GM20000 (cell line): ENCODE data around the gene FDXR.
"Not testable (repeated sequence)": the region's sequence is repeated elsewhere in the genome, so short reads cannot be mapped to it uniquely, and the experiment has no call there.

Experiments used
- DNase-seq: peaks from one replicate; pipeline ENCODE4 v3.0.0; 2012; ENCODE audit warnings: low spot score
- CTCF ChIP-seq: IDR thresholded peaks from 2 replicates; pipeline ENCODE4 v1.5.1; 2012; ENCODE audit warnings: mild to moderate bottlenecking, control low read depth; ENCODE audit errors: extremely low read depth, missing control alignments

The FDXR gene

GRCh38 chr17:74919440-74920305, 46.9 kb upstream of the FDXR start:
- DNase-seq: peak; percentile 76

GRCh38 chr17:74918906-74919305, 46.1 kb upstream of the FDXR start:
- no peak for DNase-seq
- no peak for TF ChIP-seq CTCF

More at GRCh38 chr17:74919440-74920305, 46.9 kb upstream of the FDXR start:
- peak; percentile 36 for TF ChIP-seq CTCF

- no peak for DNase-seq
- TF ChIP-seq CTCF: no peak
These were observed 44.6 kb upstream of the FDXR start for GRCh38 chr17:74917430-74917829.

GRCh38 chr17:74916851-74917199, 44.0 kb upstream of the FDXR start:
- DNase-seq: no peak
- no peak for TF ChIP-seq CTCF

- TF ChIP-seq CTCF: no peak
- no peak for DNase-seq
These were observed 43.5 kb upstream of the FDXR start for GRCh38 chr17:74916136-74916850.

GRCh38 chr17:74911423-74911822, 38.6 kb upstream of the FDXR start:
- DNase-seq: not testable (repeated sequence)

GRCh38 chr17:74909097-74909496, 36.3 kb upstream of the FDXR start:
- not testable (repeated sequence) for DNase-seq

GRCh38 chr17:74907012-74907411, 34.2 kb upstream of the FDXR start:
- no peak for DNase-seq
- TF ChIP-seq CTCF: no peak

- DNase-seq: not testable (repeated sequence)
These were observed 33.5 kb upstream of the FDXR start for GRCh38 chr17:74906214-74906793.
